ENCODE measurements around the gene TMCO1.

GRCh38 chr1:165683848-165684485 is 84.7 kb downstream of the TMCO1 start:
- no peak for TF ChIP-seq CTCF (conservative IDR thresholded peaks at IDR 0.05)
- no peak for TF ChIP-seq ZFX (IDR thresholded peaks at IDR 0.05)

Measured in C4-2B (cell line).